Stimulated activated CD4-positive, alpha-beta T cell treated with anti-CD3 and anti-CD28 coated beads, Interleukin-12 subunit alpha, Interleukin-12 subunit beta, amount 100 ng/mL, for 4 hours (primary cell): Measurements from ENCODE around the gene MANF.
A peak's percentile ranks its signal among the peaks of the same experiment; 100 is the strongest.
"Not testable (repeated sequence)": the region's sequence is repeated elsewhere in the genome, so short reads cannot be mapped to it uniquely, and the experiment has no call there.

Source experiments
- DNase-seq: peaks from one replicate; pipeline ENCODE4 v3.0.0-alpha.2; 2020

Gene MANF

DNA sequence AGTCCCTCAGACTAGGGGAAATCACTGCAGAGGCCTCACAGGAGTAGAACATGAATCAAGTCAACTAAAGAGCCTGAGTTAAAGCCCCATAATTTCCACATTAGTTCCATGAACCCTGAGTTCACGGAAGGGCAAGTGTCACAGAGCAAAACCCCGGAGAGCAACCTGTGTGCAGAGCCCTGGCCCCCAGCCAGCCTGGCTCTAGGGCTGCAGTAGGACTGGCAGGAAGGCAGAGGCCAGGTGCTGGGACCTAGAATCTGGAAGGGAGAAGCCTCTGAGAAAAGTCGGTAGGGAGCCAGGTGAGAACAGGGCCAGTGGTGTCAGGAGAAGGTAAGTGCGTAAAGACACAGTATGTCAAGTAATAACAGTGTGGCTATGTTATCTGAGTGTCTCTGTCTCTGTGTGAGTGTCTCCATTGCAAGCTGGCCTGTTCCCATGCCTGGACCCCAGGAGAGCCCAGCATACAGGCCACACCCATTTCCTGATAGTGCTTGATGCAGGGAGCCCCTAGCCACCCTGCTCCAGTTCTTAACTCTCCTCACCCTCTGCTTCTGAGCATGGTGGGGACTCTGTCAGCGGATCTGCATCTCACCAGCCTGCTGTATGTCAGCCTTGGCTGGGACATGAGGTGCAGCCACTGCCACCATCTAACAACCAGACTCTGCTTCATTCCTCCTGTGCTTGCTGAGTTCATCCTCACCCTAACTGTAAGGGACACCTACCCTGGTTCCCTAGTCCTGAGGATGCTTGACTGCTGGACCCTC lies 11.3 kb upstream of the MANF start:
- no peak for DNase-seq

DNA sequence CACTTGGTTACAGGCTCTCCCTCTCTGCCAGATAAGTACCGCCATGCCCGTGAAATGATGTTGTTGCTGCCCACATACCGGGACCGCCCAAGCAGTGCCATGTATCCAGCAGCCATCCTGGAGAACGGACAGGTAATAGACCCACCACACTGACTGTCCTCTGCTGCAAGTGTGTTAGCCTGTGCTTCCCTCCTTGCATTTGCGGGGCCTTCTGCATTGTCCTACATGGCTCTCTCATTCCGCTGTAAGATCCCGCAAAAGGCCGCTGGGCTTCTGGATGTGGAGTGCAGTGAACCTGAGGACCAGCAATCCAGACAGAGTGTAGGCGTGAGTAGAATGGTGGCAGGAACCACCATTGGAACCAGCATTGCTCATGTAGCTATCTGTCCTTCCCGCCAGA lies 10.6 kb upstream of the MANF start:
- DNase-seq, result no peak

- DNase-seq, result no peak
Measured at GRCh38 chr3:51375136-51375535, 10.0 kb upstream of the MANF start.

DNA sequence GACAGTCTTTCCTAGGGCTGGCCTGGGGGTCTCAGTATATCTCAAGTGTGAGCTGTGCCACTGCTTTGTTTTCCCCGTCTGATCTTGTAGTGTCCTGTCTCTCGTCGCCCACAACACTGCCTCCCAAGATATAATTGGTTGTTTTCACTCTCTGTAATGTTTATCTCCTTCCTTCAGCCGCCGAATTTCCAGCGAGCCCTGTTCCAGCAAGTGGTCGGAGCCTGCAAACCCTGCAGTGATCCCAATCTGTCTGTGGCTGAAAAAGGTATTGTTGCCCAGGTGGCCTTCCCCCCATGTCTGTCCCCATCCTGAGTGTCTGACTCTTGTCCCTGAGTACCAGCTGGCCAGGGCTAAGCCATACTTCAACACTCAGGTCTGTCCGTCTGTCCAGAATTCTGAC lies 9.5 kb upstream of the MANF start:
- DNase-seq, result no peak

GRCh38 chr3:51378065-51378464 lies 7.0 kb upstream of the MANF start:
- no peak for DNase-seq

DNA sequence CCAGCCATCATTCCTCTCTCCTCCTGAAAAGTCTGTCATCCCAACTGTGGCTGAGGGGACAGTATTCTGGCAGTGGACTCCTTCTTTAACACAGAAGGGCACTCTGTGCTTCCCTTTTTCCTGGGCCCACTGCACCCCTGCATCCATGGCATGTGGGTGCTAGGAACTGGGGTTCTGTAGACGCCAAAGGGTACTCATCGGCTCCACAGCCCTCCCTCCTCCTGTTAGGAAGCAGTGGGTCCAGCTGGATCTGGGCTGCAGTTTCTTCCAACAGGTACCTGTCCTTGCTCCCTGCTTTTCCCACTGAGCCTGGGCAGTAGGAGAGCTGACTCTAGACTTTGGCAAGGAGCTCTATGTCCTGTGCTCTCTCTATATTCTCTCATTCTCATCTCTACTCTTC lies 6.4 kb upstream of the MANF start:
- no peak for DNase-seq

- DNase-seq, result no peak
Measured at GRCh38 chr3:51379301-51379700, 5.8 kb upstream of the MANF start.

GRCh38 chr3:51379746-51380455 lies 5.2 kb upstream of the MANF start:
- no peak for DNase-seq

- DNase-seq, result no peak
Measured at GRCh38 chr3:51380601-51381332, 4.3 kb upstream of the MANF start.

DNA sequence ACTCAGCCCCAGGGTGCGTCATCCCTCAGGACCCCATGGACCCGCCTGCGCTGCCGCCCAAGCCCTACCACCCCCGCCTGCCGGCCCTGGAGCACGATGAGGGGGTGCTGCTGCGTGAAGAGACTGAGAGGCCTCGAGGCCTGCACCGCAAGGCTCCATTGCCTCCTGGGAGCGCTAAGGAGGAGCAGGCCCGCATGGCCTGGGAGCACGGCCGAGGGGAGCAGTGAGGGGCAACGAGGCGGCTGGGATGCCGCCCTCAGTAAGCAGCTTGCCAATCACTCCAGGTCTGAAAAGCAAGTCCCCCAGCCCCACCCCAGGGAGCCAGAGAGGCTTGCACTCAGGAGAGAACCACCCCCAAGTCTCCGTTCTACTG lies 3.8 kb upstream of the MANF start:
- DNase-seq, result no peak

- DNase-seq, result no peak
Measured at GRCh38 chr3:51382076-51382745, 2.9 kb upstream of the MANF start.

- no peak for DNase-seq
Measured at GRCh38 chr3:51382947-51383578, 2.0 kb upstream of the MANF start.

GRCh38 chr3:51384055-51384725 lies 901 bp upstream of the MANF start:
- peak; percentile 42 for DNase-seq

DNA sequence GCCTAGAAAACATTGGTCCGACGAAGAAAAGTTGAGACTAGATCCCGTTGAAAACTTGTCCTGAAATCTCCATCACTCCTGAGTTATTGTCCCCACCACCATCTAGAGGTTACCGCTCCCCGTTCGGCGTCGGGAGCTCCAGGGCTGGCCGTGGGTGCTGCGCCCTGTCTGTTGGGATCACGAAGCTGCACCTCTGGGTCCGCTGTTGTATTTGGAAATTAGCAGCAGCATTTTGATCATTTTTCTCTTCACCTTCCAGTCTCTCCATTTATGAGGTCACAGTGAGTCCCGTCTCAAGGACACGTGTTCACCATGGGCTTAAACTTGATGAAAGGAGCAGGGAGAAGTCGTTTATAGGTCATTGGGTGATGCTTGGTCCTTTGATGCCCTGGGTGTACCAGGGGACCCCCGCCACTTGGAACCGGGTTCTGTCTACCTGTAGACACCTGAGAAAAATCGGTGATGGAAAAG lies 565 bp downstream of the MANF start:
- no peak for DNase-seq

DNA sequence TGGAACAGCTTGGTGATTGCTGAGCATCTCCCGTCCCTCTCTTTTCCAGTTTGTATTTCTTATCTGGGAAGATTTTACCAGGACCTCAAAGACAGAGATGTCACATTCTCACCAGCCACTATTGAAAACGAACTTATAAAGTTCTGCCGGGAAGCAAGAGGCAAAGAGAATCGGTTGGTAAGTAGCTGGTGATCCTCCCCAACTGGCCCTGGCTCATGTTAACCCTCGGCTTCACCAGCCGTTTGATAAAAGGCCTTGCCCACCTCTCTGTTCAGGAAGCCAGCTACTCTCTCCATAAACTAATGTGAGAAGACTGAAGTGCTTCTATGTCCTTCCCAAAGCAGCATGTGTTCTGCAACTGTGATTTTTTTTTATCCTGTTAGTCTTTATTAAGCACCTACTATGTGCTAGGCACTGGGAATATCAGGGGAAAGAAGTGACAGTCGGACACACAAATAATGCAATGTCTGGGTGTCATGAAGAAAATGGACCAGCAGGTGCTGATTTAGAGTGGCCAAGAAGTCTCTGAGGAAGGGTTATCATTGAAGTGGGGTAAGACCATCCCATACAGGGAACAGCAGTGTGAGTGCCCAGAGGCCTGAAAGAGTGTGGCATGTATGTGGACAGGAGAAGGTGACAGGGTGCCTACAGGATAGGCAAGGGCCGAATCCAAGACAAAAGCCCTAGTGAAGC lies 1.2 kb downstream of the MANF start:
- DNase-seq, result no peak

GRCh38 chr3:51386852-51387229 lies 1.8 kb downstream of the MANF start:
- no peak for DNase-seq

DNA sequence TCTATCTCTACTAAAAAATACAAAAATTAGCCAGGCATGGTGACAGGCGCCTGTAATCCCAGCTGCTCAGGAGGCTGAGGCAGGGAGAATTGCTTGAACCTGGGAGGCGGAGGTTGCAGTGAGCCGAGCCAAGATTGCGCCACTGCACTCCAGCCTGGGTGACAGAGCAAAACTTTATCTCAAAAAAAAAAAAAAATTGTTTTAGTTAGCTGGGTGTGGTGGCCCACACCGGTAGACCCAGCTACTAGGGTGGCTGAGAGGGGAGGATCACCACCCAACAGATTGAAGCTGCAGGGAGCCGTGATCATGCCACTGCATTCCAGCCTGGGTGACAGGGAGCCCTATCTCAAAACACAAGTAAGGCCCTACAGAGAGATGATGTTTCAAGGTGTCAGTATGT lies 2.2 kb downstream of the MANF start:
- not testable (repeated sequence) for DNase-seq

GRCh38 chr3:51388286-51389029 lies 3.4 kb downstream of the MANF start:
- DNase-seq, result no peak

DNA sequence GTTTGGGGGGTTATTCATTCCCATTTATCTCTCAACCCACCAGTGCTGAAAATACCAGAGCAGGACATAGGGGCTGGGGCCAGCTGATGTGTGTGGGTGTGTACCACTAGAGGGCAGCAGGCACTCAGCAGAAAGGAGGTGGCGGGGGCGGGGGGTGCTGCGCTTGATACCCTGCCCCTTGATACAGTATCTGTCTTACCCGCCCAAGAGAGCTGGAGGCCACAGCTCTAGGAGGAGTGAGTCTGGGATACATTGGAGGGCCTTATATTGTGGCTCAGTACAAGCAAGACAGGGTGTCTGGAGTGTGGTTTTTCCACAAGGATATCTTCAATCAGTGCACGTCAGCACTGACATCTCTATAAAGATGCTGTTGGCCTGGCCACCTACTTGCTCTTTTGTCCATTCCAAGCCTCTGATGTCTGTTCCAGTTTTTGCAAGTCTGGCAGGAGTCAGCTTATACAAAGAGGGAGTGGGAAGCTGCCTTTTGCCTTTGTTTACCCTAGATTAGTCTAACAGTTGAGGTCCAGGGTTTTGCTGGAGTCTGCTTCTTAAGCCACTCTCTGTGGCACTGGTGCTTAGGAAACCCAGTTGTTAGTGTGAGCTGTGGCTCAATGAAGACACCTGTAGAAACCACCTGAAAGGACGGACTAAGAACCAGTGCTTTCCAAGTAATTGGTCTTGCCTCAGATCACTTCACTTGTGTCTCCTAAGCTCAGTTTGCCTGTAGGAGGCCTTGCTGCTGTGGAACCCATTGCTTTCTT lies 4.5 kb downstream of the MANF start:
- peak; percentile 42 for DNase-seq
